Thyroid gland (tissue), 4 donors: ENCODE results near the gene PTPRG. TPM values are rescaled to one million over a fixed set of nuclear protein-coding genes. Genes with fewer than 3 reads are reported as not detected.

Source experiments
- DNase-seq, 2 donors: peaks; one replicate each; pipeline ENCODE4 v3.0.0-alpha.2; 2019
- H3K27ac ChIP-seq, 3 donors: fragments of 200-600 bp; sonication (generic); 1 replicate in 2 of 3; 2 replicates in 1 of 3; pipeline ENCODE4 v1.5.1; 2016 to 2019; ENCODE audit warnings: mild to moderate bottlenecking in 1 of 3, moderate library complexity in 1 of 3
- H3K27me3 ChIP-seq: fragments of 200-600 bp; sonication (generic); one replicate; pipeline ENCODE4 v1.5.1; 2019
- H3K36me3 ChIP-seq, 2 donors: fragments of 200-600 bp; sonication (generic); one replicate each; pipeline ENCODE4 v1.5.1; 2016 to 2019
- H3K4me1 ChIP-seq, 2 donors: fragments of 200-600 bp; sonication (generic); one replicate each; pipeline ENCODE4 v1.5.1; 2017 to 2019
- H3K4me3 ChIP-seq, 3 donors: fragments of 200-600 bp; sonication (generic); replicated peaks in 1 of 3; 1 replicate in 2 of 3; 2 replicates in 1 of 3; pipeline ENCODE4 v1.5.1; 2016; ENCODE audit warnings: mild to moderate bottlenecking in 1 of 3
- H3K9me3 ChIP-seq: fragments of 200-600 bp; sonication (generic); one replicate; pipeline ENCODE4 v1.5.1; 2017
- CTCF ChIP-seq, 6 experiments: fragments of 200-600 bp in 3 of 6; fragments of 450-650 bp in 3 of 6; sonication (generic) in 3 of 6; IDR thresholded peaks; one replicate each; pipeline ENCODE4 v1.5.1; 2016 to 2019; ENCODE audit warnings: antibody characterized with exemption in 6 of 6, mild to moderate bottlenecking in 2 of 6, inconsistent platforms in 1 of 6, moderate library complexity in 1 of 6
- POLR2A ChIP-seq, 2 donors: fragments of 450-650 bp; IDR thresholded peaks; one replicate each; pipeline ENCODE4 v1.6.1; 2017; ENCODE audit warnings: antibody characterized with exemption in 2 of 2, mild to moderate bottlenecking in 2 of 2, moderate library complexity in 1 of 2
- WGBS, 2 donors: methylation state at CpG; one replicate each; pipeline ENCODE4 v1.1.5; 2017; 5-methylcytosine and 5-hydroxymethylcytosine counted together
- intact Hi-C: fragments of 100-400 bp; cut with DNase I; formaldehyde crosslinking; loops from one replicate; pipeline ENCODE4 v1.15.1; 2023
- total RNA-seq, 4 donors: library from RNA; depleted of rRNA; stranded (reverse); fragments of >200 nt; gene quantifications; one replicate each; pipeline ENCODE4 v1.2.3, GENCODE V29; 2016

PTPRG gene
- total RNA-seq, 4 donors from 2014 or later = 81.6 to 207 (median 132) TPM

- Histone ChIP-seq H3K36me3 (no peaks in the 10 kb centered on the region), H3K27ac (no peak overlapping the region), H3K4me3 (no peak overlapping the region), H3K27me3 (no peaks in the 10 kb centered on the region), H3K9me3 (no peaks in the 10 kb centered on the region), H3K4me1 (peaks cover 0 to 7% of the 10 kb centered on the region in 2 donors)
- WGBS, 2 donors = 80 to 90% methylated on average over 9 of the region's 9 CpGs
- intact Hi-C loops = no loop called here
- no peak for DNase-seq
- TF ChIP-seq CTCF (IDR thresholded peaks at IDR 0.05) (no peak), POLR2A (IDR thresholded peaks at IDR 0.05) (no peak)
Observed at GRCh38 chr3:62097121-62097520, 535.8 kb downstream of the PTPRG start.

GRCh38 chr3:62098646-62099365 is 537.4 kb downstream of the PTPRG start:
- intact Hi-C loops = no loop called here
- H3K36me3 ChIP-seq = no peaks in the 10 kb centered on the region
- no peak overlapping the region for H3K4me3 ChIP-seq
- no peaks in the 10 kb centered on the region for H3K9me3 ChIP-seq
- TF ChIP-seq CTCF (IDR thresholded peaks at IDR 0.05) = no peak
- no peak for TF ChIP-seq POLR2A (IDR thresholded peaks at IDR 0.05)
- no peaks in the 10 kb centered on the region for H3K4me1 ChIP-seq
- 96 to 97% methylated on average over 4 of the region's 4 CpGs for WGBS, 2 donors
- H3K27me3 ChIP-seq = no peaks in the 10 kb centered on the region
- DNase-seq = no peak
- no peak overlapping the region for H3K27ac ChIP-seq

- intact Hi-C loops = no loop called here
- no peak for TF ChIP-seq POLR2A (IDR thresholded peaks at IDR 0.05)
- H3K27me3 ChIP-seq = no peaks in the 10 kb centered on the region
- no peak overlapping the region for H3K27ac ChIP-seq
- H3K4me1 ChIP-seq = no peaks in the 10 kb centered on the region
- 68 to 82% methylated on average over 7 of the region's 7 CpGs for WGBS, 2 donors
- no peak overlapping the region for H3K4me3 ChIP-seq
- H3K36me3 ChIP-seq = no peaks in the 10 kb centered on the region
- DNase-seq = no peak
- no peaks in the 10 kb centered on the region for H3K9me3 ChIP-seq
Observed at GRCh38 chr3:62100282-62100989, 539.1 kb downstream of the PTPRG start.

GRCh38 chr3:62101488-62101887 is 540.1 kb downstream of the PTPRG start:
- Histone ChIP-seq H3K27ac (no peak overlapping the region), H3K4me3 (no peak overlapping the region), H3K27me3 (no peaks in the 10 kb centered on the region), H3K9me3 (no peaks in the 10 kb centered on the region), H3K4me1 (no peaks in the 10 kb centered on the region), H3K36me3 (no peaks in the 10 kb centered on the region)
- TF ChIP-seq POLR2A (IDR thresholded peaks at IDR 0.05) (no peak), CTCF (IDR thresholded peaks at IDR 0.05) (no peak)
- no peak for DNase-seq
- intact Hi-C loops = no loop called here
- 67 to 82% methylated on average over 1 of the region's 1 CpG for WGBS, 2 donors

GRCh38 chr3:62103531-62103930 is 542.2 kb downstream of the PTPRG start:
- intact Hi-C loops = no loop called here
- Histone ChIP-seq H3K36me3 (no peaks in the 10 kb centered on the region), H3K27ac (no peak overlapping the region), H3K4me3 (no peak overlapping the region), H3K9me3 (no peaks in the 10 kb centered on the region), H3K27me3 (no peaks in the 10 kb centered on the region), H3K4me1 (no peaks in the 10 kb centered on the region)
- TF ChIP-seq CTCF (IDR thresholded peaks at IDR 0.05) (no peak), POLR2A (IDR thresholded peaks at IDR 0.05) (no peak)
- WGBS, 2 donors = 91 to 92% methylated on average over 3 of the region's 3 CpGs
- no peak for DNase-seq
